Uterus (tissue), 4 donors: ENCODE measurements around the gene TTC6. TPM values are rescaled to one million over a fixed set of nuclear protein-coding genes. Genes with fewer than 3 reads are reported as not detected.

Experiments used
- DNase-seq, 2 donors: peaks; one replicate each; pipeline ENCODE4 v3.0.0-alpha.2; 2019 to 2020
- H3K27ac ChIP-seq, 2 donors: fragments of 200-600 bp; sonication (generic); 1 replicate in 1 of 2; 2 replicates in 1 of 2; pipeline ENCODE4 v1.5.1; 2016 to 2018
- H3K27me3 ChIP-seq, 2 donors: fragments of 200-600 bp; sonication (generic); one replicate each; pipeline ENCODE4 v1.5.1; 2018 to 2019; ENCODE audit warnings: control low read depth in 1 of 2
- H3K36me3 ChIP-seq, 2 donors: fragments of 200-600 bp; sonication (generic); one replicate each; pipeline ENCODE4 v1.5.1; 2019; ENCODE audit warnings: control low read depth in 1 of 2
- H3K4me1 ChIP-seq, 2 donors: fragments of 200-600 bp; sonication (generic); one replicate each; pipeline ENCODE4 v1.5.1; 2018 to 2019; ENCODE audit warnings: control low read depth in 1 of 2
- H3K4me3 ChIP-seq, 2 donors: fragments of 200-600 bp; sonication (generic); 1 replicate in 1 of 2; 2 replicates in 1 of 2; pipeline ENCODE4 v1.5.1; 2018 to 2019; ENCODE audit warnings: mild to moderate bottlenecking in 1 of 2
- H3K9me3 ChIP-seq, 2 donors: fragments of 200-600 bp; sonication (generic); one replicate each; pipeline ENCODE4 v1.5.1; 2019; ENCODE audit warnings: control low read depth in 1 of 2
- CTCF ChIP-seq, 4 experiments: fragments of 200-600 bp in 2 of 4; fragments of 450-650 bp in 2 of 4; sonication (generic) in 2 of 4; IDR thresholded peaks; one replicate each; pipeline ENCODE4 v1.5.1; 2016 to 2019; ENCODE audit warnings: antibody characterized with exemption in 4 of 4, mild to moderate bottlenecking in 2 of 4, moderate library complexity in 1 of 4
- POLR2A ChIP-seq, 2 donors: fragments of 450-650 bp; IDR thresholded peaks; one replicate each; pipeline ENCODE4 v1.6.1; 2016; ENCODE audit warnings: antibody characterized with exemption in 2 of 2, mild to moderate bottlenecking in 1 of 2, moderate library complexity in 1 of 2
- intact Hi-C: fragments of 100-400 bp; cut with DNase I; formaldehyde crosslinking; loops from one replicate; pipeline ENCODE4 v1.15.1; 2023; ENCODE audit warnings: low total_unique reads
- total RNA-seq, 4 donors: library from RNA; depleted of rRNA in 3 of 4; stranded (reverse); fragments of >200 nt in 3 of 4; gene quantifications; one replicate each; pipeline versions ENCODE4 v1.1.0 to v1.2.4, GENCODE V29; 2014 to 2023
- donor health status: DM: yes; HTN: yes; CAD: no.

The TTC6 gene
- total RNA-seq, 4 donors from 2014 or later = 0.07 TPM; not detected in 3

DNA sequence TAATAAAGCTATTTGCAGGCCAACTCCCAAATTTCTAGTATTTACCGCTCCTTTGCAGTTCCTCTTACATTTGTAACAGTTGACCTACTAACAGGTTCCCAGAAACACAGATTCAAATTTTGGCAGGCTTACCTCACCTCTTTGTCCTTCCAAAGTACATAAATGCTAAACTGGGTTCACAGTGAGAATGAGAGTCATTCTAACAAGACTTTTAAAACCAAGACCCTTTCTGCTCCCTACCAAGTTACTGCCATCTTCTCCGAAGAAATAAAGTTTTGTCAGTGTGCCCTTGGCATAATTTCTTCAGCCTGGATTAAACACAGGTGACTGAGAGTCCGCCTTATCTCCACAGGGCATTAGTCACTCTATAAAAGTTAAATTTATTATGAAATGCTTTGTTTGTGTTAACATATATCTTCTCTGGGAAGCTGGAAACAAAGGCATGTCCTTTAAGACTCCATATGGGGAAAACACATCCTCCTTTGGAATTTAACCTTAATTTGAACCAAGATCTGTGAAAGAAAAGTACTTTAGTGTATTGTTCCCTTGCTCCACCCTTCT lies 28.5 kb upstream of the TTC6 start:
- intact Hi-C loops = no loop called here
- Histone ChIP-seq H3K4me3 (no peak overlapping the region), H3K27ac (no peak overlapping the region)

GRCh38 chr14:37569729-37570128 lies 25.7 kb upstream of the TTC6 start:
- no peaks in the 10 kb centered on the region for H3K36me3 ChIP-seq
- TF ChIP-seq CTCF (IDR thresholded peaks at IDR 0.05) = no peak
- TF ChIP-seq POLR2A (IDR thresholded peaks at IDR 0.05) = no peak
- H3K4me1 ChIP-seq = no peaks in the 10 kb centered on the region
- H3K27me3 ChIP-seq = peaks cover 0 to 4% of the 10 kb centered on the region in 2 donors
- H3K9me3 ChIP-seq = no peaks in the 10 kb centered on the region
- intact Hi-C loops = no loop called here
- H3K4me3 ChIP-seq = no peak overlapping the region
- H3K27ac ChIP-seq = no peak overlapping the region
- DNase-seq = no peak

More for the DNA sequence above, 28.5 kb upstream of the TTC6 start:
- Histone ChIP-seq H3K4me1 (no peaks in the 10 kb centered on the region), H3K27me3 (peaks cover 0 to 4% of the 10 kb centered on the region in 2 donors), H3K9me3 (no peaks in the 10 kb centered on the region), H3K36me3 (no peaks in the 10 kb centered on the region)
- TF ChIP-seq CTCF (IDR thresholded peaks at IDR 0.05) (no peak), POLR2A (IDR thresholded peaks at IDR 0.05) (no peak)
- no peak for DNase-seq

GRCh38 chr14:37571391-37571790 lies 24.0 kb upstream of the TTC6 start:
- intact Hi-C loops = no loop called here
- Histone ChIP-seq H3K9me3 (no peaks in the 10 kb centered on the region), H3K4me3 (no peak overlapping the region), H3K27ac (no peak overlapping the region), H3K36me3 (no peaks in the 10 kb centered on the region), H3K27me3 (peaks cover 0 to 4% of the 10 kb centered on the region in 2 donors), H3K4me1 (no peaks in the 10 kb centered on the region)
- TF ChIP-seq POLR2A (IDR thresholded peaks at IDR 0.05) (no peak), CTCF (IDR thresholded peaks at IDR 0.05) (no peak)
- no peak for DNase-seq

- Histone ChIP-seq H3K27me3 (no peaks in the 10 kb centered on the region), H3K36me3 (no peaks in the 10 kb centered on the region), H3K27ac (no peak overlapping the region), H3K9me3 (no peaks in the 10 kb centered on the region), H3K4me3 (no peak overlapping the region), H3K4me1 (no peaks in the 10 kb centered on the region)
- DNase-seq = no peak
- intact Hi-C loops = no loop called here
- no peak for TF ChIP-seq POLR2A (IDR thresholded peaks at IDR 0.05)
- no peak for TF ChIP-seq CTCF (IDR thresholded peaks at IDR 0.05)
Measured at GRCh38 chr14:37573356-37573755, 22.1 kb upstream of the TTC6 start.

DNA sequence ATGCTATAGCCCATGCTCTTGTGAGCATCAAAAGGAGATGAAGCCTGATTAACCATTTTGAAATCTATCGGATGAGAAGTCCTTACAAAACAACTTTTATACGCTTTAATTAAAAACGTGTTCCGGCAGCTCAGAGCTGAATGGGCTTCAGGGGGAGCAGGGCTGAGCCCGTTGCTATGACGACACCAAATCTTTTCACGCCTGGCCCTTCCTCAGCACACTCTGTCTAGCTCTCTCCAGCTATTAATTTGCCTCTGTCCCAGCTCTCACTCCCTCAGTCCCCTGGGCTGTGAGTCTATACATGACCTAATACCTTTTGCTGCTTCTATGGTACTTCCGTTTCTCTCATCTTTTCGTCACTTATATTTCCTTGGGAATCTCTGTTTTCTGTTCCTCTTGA lies 16.2 kb upstream of the TTC6 start:
- intact Hi-C loops = no loop called here
- peaks cover 0 to 9% of the 10 kb centered on the region in 2 donors for H3K27me3 ChIP-seq
- no peak for DNase-seq
- H3K27ac ChIP-seq = no peak overlapping the region
- H3K4me1 ChIP-seq = peaks cover 0 to 7% of the 10 kb centered on the region in 2 donors
- no peaks in the 10 kb centered on the region for H3K36me3 ChIP-seq
- H3K9me3 ChIP-seq = no peaks in the 10 kb centered on the region
- TF ChIP-seq CTCF (IDR thresholded peaks at IDR 0.05) (no peak), POLR2A (IDR thresholded peaks at IDR 0.05) (no peak)
- H3K4me3 ChIP-seq = no peak overlapping the region
